ENCODE data around the gene POU3F1. TPM values are rescaled to one million over a fixed set of nuclear protein-coding genes. Genes with fewer than 3 reads are reported as not detected.

POU3F1 gene
- not detected in 2 replicates for total RNA-seq (2014; rRNA removed)
- not detected for Bru-seq, nascent RNA
- BruChase-seq, experiment 1, labeled RNA remaining after a 6-hour chase = not detected
- BruChase-seq, experiment 2, labeled RNA remaining after a 2-hour chase = not detected
- long read RNA-seq = 0 reads

- Histone ChIP-seq H3K4me1 (ENCODE audit: insufficient read depth, low read length) (no peaks in the 10 kb centered on the region), H4K20me1 (ENCODE audit: low read length) (no peaks in the 10 kb centered on the region), H3K79me2 (ENCODE audit: low read length) (no peaks in the 10 kb centered on the region), H3K27ac (ENCODE audit: low read length) (no peak within 1 kb of the TSS), H3K4me2 (ENCODE audit: low read length) (peak within 1 kb of the TSS; percentile 84), H3K9me2 (replicated peaks; ENCODE audit: low read length) (no peaks in the 10 kb centered on the region), H2AFZ (ENCODE audit: low read length) (peak within 1 kb of the TSS; percentile 87), H3F3A (ENCODE audit: low read length, unreplicated experiment) (no peaks in the 10 kb centered on the region), H3K9me3 (ENCODE audit: low read length) (no peaks in the 10 kb centered on the region), H3K36me3 (ENCODE audit: low read depth, low read length) (no peaks in the 10 kb centered on the region), H3K27me3 (ENCODE audit: low read length) (peaks cover 33% of the 10 kb centered on the region), H3K9ac (ENCODE audit: low read length) (no peak within 1 kb of the TSS), H3K4me3 (ENCODE audit: low read length) (peak within 1 kb of the TSS; percentile 67)
- POLR2A ChIA-PET (ENCODE audit: unreplicated experiment) = no interaction called here
- TF ChIP-seq EZH2phosphoT487 (IDR thresholded peaks at IDR 0.05; ENCODE audit: borderline replicate concordance, low read length) (no peak), CTCF (conservative IDR thresholded peaks at IDR 0.05; ENCODE audit: low read depth, low read length) (no peak)
- intact Hi-C loops (cut with micrococcal nuclease) = no loop called here
- DNase-seq (no peak), ATAC-seq (no peak)
- BruUV-seq (replicated peaks) = no TSS peak
- CTCF ChIA-PET = interaction anchor here (1.1 kb wide), 1 partner anchor 25 kb away, joined by 3 read pairs; no protein-coding TSS in a partner anchor
Observed at GRCh38 chr1:38046333-38046883, at the start of gene POU3F1. TSS of gene POU3F1 (minus strand) at chr1:38046793. CDS start at chr1:38046743, 50 bp downstream.

GRCh38 chr1:38095454-38095931 lies 48.9 kb upstream of the POU3F1 start:
- BruUV-seq (replicated peaks) = no TSS peak
- Histone ChIP-seq H3K27ac (ENCODE audit: low read length) (no peak overlapping the region), H3K4me1 (ENCODE audit: insufficient read depth, low read length) (no peaks in the 10 kb centered on the region), H4K20me1 (ENCODE audit: low read length) (no peaks in the 10 kb centered on the region), H3K36me3 (ENCODE audit: low read depth, low read length) (no peaks in the 10 kb centered on the region), H3K9ac (ENCODE audit: low read length) (no peak overlapping the region), H3F3A (ENCODE audit: low read length, unreplicated experiment) (no peaks in the 10 kb centered on the region), H3K9me3 (ENCODE audit: low read length) (no peaks in the 10 kb centered on the region), H3K4me2 (ENCODE audit: low read length) (no peak overlapping the region), H3K79me2 (ENCODE audit: low read length) (no peaks in the 10 kb centered on the region), H3K4me3 (ENCODE audit: low read length) (no peak overlapping the region), H3K27me3 (ENCODE audit: low read length) (peaks cover 47% of the 10 kb centered on the region), H2AFZ (ENCODE audit: low read length) (no peak overlapping the region), H3K9me2 (replicated peaks; ENCODE audit: low read length) (no peaks in the 10 kb centered on the region)
- DNase-seq = no peak
- ATAC-seq = no peak
- CTCF ChIA-PET = no interaction called here
- intact Hi-C loops (cut with micrococcal nuclease) = no loop called here
- no peak for TF ChIP-seq CTCF (conservative IDR thresholded peaks at IDR 0.05; ENCODE audit: low read depth, low read length)
- no peak for TF ChIP-seq EZH2phosphoT487 (IDR thresholded peaks at IDR 0.05; ENCODE audit: borderline replicate concordance, low read length)
- no peak for TF ChIP-seq EZH2 (IDR thresholded peaks at IDR 0.05; ENCODE audit: low read length, unreplicated experiment)
- POLR2A ChIA-PET (ENCODE audit: unreplicated experiment) = no interaction called here

- H3K4me1 ChIP-seq (ENCODE audit: insufficient read depth, low read length) = no peaks in the 10 kb centered on the region
- H3K4me2 ChIP-seq (ENCODE audit: low read length) = no peak overlapping the region
- H3K9me3 ChIP-seq (ENCODE audit: low read length) = no peaks in the 10 kb centered on the region
- H3K9me2 ChIP-seq (replicated peaks; ENCODE audit: low read length) = no peaks in the 10 kb centered on the region
- BruUV-seq (replicated peaks) = no TSS peak
- ATAC-seq (no peak), DNase-seq (no peak)
- ChIA-PET POLR2A (ENCODE audit: unreplicated experiment) (no interaction called here), CTCF (no interaction called here)
- no peaks in the 10 kb centered on the region for H3K36me3 ChIP-seq (ENCODE audit: low read depth, low read length)
- H2AFZ ChIP-seq (ENCODE audit: low read length) = no peak overlapping the region
- peaks cover 54% of the 10 kb centered on the region for H3K27me3 ChIP-seq (ENCODE audit: low read length)
- no peak overlapping the region for H3K27ac ChIP-seq (ENCODE audit: low read length)
- H4K20me1 ChIP-seq (ENCODE audit: low read length) = no peaks in the 10 kb centered on the region
- no peaks in the 10 kb centered on the region for H3K79me2 ChIP-seq (ENCODE audit: low read length)
- intact Hi-C loops (cut with micrococcal nuclease) = no loop called here
- no peak overlapping the region for H3K9ac ChIP-seq (ENCODE audit: low read length)
- TF ChIP-seq EZH2phosphoT487 (IDR thresholded peaks at IDR 0.05; ENCODE audit: borderline replicate concordance, low read length) = no peak
- no peak for TF ChIP-seq CTCF (conservative IDR thresholded peaks at IDR 0.05; ENCODE audit: low read depth, low read length)
- no peak for TF ChIP-seq EZH2 (IDR thresholded peaks at IDR 0.05; ENCODE audit: low read length, unreplicated experiment)
- H3K4me3 ChIP-seq (ENCODE audit: low read length) = no peak overlapping the region
- no peaks in the 10 kb centered on the region for H3F3A ChIP-seq (ENCODE audit: low read length, unreplicated experiment)
Observed at GRCh38 chr1:38094711-38095290, 48.2 kb upstream of the POU3F1 start.
